Left kidney (tissue), 2 donors: ENCODE results near the gene PRKCA. TPM values are rescaled to one million over a fixed set of nuclear protein-coding genes. Genes with fewer than 3 reads are reported as not detected.
"Not testable (repeated sequence)": the region's sequence is repeated elsewhere in the genome, so short reads cannot be mapped to it uniquely, and the experiment has no call there.

Experiments
- DNase-seq: peaks from one replicate; pipeline ENCODE4 v3.0.0-alpha.2; 2013
- polyA plus RNA-seq: library from polyadenylated mRNA; unstranded; fragments of 120-200 nt; gene quantifications from one replicate; pipeline ENCODE4 v1.2.1, GENCODE V29; 2013; ENCODE audit not compliant: insufficient read length

The PRKCA gene
- polyA plus RNA-seq, 1 donor = 26.9 TPM

DNA sequence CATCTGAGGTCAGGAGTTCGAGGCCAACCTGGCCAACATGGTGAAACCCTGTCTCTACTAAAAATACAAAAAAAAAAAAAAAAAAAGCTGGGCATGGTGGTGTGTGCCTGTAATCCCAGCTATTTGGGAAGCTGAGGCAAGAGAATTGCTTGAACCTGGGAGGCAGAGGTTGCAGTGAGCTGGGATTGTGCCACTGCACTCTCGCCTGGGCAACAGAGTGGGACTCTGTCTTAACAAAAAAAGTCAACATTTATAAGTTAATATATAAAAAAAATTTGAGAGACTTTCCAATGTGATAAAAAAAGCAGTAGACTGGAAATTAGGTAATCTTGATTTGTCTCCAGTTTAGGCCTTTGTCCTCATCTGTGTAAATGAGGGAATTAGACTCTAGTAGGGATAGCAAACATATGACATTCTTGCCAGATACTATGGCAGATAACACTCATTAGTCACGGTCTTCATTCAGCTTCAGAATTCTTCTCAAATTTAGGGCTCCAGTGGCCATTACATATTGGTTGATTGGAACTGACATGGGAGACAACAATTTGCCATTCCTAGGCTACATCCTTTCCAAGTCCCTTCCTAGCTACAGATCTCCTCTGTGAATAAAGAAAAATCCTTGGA is 22.1 kb downstream of the PRKCA start:
- DNase-seq = not testable (repeated sequence)

DNA sequence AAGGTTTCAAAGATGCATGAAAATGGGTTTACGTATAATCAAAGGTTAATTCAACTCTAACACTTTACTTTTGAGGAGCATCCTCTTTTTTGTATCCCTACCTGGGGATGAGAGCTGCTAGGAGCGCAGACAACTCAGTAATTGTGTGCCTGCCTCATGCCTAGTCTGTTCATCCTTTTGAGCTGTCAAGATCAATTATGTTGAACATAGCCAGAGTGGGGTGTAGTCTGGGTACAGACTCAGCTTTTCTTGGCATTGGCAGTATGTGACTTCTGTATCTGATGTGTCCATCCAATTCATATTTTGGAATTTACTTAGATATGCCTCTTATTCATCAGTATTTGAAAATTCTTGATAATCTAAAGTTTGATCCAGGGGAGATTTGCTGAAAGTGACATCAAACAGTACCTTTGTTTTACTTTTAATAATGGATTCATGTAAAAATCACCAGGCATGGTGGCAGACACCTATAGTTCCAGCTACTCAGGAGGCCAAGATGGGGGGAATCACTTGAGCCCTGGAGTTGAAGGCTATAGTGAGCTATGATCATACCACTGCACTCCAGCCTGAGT is 24.1 kb downstream of the PRKCA start:
- no peak for DNase-seq

DNA sequence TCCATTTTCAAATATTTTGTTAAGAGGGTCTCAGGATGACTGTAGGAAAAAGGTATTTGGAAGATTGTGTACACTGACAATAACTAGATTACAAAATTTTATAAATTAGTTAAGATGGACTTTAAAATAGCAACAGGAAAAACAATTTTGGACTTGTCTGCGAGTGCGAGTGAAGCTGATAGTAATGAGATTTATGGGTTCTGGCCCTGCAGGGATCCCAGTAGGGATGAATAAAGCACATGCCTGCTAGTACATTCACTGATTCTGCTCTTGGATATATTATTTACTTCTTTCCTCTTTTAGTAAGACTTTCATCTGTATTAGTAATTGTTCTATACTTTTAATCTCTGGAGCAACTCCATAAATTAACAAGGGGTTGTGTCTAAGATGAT is 28.2 kb downstream of the PRKCA start:
- no peak for DNase-seq

DNA sequence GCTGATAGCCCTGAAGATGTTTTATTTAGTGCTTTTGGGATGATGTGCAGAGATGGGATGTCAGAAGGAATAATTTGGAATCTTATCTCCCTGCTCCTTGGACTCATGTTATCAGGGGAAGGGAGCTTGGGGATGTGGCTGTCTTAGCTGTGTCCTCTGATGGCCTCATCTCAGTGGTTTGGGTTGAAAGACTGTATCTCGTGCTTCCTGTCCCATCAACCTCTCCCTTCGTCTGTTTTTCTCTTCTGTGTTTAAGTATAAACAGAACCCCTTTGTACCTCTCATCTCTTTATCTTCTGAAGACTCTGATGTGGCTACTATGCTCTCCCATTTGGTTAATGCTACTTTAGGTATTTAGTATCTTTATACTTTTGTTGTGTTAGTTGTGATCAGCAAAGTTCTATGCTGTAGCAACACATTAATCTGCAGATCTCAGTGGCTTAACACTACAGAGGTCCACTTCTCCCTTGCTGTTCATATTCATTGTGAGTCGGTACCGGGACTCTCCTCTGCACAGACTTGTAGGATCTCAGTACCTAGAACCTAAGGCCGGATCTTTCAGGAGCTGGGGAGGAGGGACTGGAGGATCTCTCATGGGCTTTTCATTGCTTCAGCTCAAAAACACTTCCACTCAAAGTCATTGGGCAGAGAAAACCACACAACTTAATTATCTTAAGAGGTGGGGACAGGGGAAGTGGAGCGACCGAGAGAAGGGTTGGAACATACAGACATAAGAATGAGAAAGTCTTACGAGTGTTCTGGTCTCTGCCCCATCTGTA is 28.8 kb downstream of the PRKCA start:
- DNase-seq = no peak

DNA sequence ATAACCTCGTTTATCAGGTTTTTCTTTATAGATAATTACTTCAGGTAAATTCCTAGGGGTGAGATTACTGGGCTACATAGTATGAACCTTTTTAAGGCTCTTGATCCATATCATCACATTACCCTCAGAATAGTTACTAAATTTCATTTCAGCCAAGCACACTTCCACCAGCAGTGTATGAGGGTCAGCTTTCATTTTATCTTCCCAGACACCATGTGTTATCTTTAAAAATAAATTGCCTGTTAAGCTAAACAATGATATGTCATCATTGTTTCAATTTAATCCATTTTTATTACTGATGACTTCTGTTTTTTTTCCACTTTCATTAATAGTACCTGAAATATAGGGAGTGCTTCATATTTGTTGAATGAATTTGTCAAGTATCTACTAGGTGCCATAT is 33.4 kb downstream of the PRKCA start:
- no peak for DNase-seq

DNA sequence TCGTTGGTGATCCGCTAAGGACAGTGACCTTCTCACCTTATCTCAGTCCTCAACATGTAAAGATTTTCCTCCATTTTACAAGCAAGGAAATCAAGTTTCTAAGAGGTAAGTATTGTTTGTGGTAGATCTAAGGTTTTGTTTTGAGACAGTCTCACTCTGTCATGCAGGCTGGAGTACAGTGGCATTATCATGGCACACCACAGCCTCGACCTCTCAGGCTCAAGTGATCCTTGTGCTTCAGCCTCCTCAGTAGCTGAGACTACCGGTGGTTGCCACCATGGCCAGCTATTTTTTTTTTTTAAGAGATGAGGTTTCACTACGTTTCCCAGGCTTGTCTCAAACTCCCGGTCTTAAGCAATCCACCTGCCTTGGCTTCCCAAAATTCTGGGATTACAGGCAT is 34.9 kb downstream of the PRKCA start:
- no peak for DNase-seq

DNA sequence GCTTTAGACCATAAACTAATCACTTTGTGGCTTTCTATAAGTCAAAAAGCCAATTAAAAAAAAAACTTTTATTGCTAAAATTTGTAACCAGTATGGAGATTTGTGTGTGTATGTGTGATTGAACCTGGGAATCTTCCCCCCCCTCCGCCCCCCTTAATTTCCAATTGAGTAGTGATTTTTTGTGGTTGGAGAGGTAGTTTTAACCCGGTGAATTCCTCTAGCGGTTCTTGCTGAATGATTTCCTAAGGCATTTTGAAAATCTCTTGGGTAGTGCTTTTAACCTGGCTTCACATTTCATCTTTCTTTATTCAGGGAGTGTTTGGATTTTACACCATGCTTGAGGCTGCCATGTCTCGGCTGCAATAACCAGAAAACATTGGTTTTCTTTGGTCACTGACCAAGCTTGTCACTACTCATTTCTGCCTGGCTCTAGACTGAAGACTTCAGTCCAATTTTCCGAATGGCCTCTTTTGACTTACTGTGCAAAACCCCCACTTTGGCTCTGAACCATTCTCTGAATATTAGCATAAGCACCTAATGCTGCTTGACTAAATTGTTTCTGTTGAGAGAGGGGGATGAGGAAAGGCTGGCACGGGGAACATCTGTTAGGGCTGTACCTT is 35.6 kb downstream of the PRKCA start:
- no peak for DNase-seq

DNA sequence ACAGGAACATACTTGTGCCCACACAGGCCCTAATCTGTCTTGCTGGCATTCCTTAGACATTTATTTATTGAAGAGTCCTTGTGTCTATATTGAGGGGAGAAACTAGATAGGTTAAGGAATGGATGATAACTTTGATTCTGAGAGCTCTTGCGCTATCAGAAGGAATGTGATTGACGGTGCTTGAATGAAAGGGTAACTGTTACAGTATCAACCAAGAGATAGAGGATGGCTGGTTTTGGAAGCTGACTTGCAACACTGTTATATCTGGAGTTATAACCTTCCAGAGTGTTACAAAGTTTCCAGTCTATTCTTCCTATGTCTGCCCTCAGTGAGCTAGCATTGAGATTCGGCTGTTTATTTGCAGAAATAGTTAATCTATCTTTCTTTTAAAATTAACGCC is 36.5 kb downstream of the PRKCA start:
- no peak for DNase-seq

DNA sequence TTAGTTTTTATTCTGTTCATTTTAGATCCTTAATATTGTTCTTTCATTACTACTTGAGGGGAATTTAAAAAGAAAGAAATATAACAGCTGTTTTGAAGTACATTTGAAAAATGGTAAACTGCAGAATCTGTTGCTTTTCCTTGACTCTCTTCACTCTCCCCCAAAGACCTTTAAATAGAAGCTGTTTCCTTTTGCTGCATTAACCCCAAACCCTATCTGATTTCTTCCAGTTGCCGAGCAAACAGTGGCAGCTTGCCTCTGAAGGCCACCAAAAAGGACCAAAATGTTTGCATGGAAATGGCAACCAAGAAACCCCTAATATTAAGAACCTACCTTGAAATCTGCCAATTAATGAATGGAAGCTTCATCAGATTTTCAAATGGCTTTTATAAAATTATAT is 37.1 kb downstream of the PRKCA start:
- DNase-seq = no peak

DNA sequence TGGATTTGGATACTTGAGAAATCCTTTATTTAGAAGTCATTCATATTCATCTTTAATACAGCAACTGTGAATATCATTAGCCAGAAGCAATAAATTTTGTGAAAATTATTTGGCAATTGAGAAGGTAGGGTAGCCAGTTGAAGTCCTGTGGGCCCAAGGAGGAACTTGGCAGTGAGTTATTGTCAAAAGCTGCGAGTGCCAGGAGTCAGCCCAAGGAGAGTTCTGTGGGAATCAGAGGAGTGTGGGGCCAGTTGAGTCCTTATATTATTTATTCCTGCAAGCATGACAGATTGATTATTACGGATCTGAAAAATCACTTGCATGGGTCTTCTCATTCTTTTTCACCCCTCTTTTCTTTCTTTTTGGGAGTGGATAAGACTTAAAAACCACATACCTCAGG is 38.3 kb downstream of the PRKCA start:
- DNase-seq = no peak

DNA sequence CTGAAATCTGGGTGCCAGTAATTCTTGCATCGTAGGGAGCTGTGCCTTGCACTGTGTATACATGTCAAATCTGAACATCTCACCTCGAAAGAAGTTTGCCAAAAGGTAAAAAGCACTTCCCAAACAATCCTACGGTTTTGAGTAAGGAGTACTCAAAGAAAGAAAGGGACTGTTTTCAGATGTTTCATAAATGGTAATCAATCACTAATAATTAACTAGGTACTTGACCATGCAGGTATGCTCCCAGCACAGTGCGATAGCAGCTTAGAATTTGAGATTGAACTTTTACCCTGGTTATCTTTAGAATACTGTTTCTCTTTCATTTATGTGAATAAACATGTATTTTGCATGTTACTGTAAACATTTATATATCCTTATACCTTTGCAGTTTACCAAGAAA is 39.0 kb downstream of the PRKCA start:
- DNase-seq = no peak

DNA sequence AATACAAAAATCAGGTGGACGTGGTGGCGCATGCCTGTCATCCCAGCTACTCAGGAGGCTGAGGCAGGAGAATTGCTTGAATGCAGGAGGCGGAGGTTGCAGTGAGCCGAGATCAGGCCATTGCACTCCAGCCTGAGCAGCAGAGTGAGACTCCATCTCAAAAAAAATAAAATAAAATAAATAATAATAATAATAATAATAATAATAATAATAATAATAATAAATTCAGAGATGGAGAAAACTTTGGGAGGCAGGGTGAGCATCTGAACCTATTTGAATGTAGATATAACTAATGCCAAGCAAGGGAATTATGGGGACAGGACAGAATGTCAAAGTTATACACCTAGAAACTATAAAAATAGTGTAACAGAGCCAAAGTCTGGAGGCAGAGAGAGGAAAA is 39.9 kb downstream of the PRKCA start:
- DNase-seq = not testable (repeated sequence)

DNA sequence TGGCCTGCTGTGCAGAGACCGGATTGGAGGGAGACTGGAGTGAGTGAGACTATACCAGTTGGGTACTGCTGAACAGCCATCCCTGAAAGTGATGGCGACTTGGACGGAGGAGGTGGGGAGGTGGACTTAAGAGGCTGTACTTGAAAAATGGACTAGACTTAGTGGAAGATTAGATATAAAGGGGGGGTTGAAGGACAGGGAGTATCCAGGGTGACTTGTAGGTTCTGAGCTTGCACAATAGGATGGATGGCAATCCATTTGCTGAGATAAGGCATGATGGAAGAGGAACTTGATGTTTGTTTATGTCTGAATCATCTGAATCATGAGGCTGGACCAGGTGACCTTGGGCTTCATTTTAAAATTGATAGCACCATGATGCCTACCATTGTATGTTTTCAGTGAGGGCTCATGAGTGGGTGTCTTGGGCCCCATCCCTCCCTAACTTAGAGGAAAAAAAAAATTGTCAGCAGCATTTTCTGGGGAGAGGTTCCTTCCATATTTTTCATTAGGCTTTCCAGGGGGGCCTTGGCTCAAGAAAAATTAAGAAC is 41.2 kb downstream of the PRKCA start:
- DNase-seq = no peak

DNA sequence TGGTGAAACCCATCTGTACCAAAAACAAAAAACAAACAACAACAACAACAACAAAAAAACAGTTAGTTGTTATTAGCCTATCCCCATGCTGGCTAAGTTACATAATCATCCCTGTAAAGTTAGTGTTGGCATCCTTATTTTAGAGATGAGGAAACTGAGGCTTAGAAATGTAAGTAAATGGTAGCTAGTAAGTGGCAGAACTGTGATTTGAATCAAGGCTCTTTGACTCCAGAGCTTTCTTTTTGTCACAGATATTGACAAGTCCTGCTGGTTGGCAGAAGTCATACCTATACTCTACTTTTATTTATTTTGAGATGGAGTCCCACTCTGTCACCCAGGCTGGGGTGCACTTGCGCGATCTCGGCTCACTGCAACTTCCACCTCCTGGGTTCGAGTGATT is 42.1 kb downstream of the PRKCA start:
- no peak for DNase-seq

DNA sequence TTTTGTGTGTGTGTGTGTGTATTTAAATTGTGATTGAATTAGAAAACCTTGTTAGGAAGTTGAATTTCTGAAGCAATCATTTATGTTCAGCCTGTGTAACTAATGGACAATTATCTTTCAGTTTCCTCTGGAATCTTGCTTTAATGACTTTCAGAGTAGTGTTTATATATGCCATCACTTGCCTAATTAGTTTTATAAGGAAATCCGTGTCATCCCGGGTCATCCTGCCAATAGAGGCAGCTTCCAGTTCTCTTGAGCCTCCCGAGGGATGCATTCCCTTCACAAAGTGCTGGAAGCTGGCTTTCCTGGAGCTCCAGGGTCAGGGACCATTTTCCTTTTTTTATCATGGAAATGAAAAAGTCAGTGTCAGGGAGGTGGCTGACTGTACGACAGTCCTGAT is 42.9 kb downstream of the PRKCA start:
- DNase-seq = no peak

DNA sequence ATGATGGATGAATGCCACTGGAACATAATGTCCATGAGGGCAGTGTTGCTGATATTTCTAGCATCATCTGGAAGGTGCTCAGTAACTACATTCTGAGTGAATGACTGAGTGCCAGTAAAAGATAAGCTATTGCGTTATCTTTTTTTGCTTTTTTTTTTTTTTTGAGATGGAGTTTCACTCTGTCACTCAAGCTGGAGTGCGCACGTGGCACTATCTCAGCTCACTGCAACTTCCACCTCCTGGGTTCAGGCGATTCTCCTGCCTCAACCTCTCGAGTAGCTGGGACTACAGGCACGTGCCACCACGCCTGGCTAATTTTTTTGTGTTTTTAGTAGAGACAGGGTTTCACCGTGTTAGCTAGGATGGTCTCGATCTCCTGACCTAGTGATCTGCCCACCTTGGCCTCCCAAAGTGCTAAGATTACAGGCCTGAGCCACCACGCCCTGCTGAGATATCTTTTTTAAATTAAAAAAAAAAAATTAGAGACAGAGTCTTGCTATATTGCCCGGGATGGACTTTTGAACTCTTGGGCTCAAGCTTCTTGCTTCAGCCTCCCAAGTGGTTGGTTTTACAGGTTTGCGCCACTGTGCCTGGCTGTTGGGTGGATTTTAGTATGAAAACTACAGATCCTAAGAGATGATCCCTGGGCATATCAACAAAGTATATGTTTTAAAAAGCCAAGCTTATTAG is 43.7 kb downstream of the PRKCA start:
- not testable (repeated sequence) for DNase-seq

DNA sequence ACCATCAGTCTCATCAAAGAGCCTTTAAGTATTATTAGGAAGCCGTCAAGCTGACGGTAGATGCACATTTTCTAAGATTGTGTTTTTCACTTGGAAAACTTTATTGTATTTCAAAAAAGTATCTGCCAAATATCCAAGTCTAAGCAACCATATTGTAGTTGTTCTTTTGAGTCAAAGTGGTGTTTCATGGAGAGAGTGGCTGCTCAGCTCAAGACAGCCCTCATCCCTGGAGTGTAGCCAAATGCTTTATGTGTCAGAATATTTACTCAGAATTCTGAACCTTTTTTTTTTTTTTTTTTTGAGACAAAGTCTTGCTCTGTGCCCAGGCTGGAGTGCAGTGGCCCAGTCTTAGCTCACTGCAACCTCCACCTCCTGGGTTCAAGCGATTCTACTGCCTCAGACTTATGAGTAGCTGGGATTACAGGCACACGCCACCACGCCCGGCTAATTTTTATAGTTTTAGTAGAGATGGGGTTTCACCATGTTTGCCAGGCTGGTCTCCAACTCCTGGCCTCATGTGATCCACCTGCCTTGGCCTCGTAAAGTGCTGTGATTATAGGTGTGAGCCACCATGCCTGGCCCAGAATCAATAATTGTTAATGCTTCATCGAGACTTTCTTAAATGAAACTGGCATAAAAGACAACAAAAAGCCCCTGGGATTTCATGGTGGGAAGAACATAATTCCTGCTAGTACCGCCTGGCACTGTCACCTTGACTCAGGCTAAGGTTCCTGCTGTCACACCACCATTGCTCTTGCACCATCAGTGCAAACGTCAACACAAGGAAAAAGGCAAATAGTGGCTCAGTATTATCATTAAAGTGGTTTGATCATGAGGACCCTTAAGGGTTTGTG is 45.5 kb downstream of the PRKCA start:
- DNase-seq = no peak

DNA sequence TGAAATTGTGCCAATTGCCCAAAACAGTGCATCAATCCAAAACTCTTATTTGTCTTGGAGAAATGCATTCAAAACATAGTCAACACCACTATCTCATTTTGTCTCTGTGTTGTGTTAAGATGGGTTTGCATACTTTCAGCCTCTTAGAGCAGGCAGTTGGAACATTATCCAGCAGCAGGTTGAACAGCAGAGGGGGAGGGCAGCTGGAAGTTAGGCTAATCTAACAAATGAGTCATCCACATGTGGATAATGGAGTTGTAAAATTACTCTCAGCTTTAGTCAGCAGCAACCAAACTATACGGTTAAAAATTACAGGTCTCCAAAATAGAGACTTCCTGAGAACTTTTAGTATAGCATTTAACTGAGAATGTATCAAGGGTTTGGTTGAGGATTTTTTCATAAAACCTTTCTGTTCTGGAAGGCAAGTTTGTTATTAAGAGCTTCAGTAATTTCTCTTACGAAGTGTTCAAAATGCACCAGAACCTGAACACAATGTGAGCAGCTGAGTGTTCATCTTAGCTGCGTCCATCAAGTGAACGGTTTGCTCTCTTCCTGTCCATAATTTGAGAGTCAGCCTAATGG is 46.3 kb downstream of the PRKCA start:
- no peak for DNase-seq

DNA sequence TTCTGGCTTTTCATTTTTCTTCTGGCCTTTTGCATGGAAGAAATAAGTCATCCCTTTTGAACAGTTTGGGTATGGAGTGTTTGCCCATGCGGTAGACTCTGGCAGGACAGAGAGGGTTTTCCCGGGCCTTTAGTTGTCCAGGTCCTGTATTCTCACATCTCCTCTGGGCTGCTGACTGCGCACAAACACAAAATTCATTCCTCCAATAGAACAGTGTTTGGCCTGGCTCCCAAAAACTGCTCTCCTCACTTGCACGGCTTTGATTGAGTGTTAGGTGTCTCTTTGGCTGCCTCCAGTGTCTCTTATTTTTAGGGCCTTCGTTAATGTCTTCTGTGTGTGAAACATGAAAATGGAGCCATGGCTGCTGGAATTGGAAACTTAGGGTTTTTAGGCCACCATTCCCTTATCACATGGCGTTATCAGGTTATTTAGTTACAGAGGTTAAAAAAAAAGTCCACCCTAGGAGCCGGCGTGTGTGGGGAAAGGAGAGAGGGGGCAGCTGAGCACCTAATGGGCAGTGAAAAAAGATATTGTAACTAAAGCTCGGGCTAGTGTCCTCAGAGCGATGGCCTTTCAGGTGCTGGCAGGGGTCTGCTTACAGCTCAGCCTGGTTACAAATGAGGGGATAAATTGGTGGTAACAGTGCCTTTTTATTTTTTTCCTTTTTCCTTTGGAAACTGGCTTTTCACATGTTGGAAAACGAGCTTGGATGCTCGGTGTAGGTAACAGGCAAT is 47.3 kb downstream of the PRKCA start:
- DNase-seq = no peak

DNA sequence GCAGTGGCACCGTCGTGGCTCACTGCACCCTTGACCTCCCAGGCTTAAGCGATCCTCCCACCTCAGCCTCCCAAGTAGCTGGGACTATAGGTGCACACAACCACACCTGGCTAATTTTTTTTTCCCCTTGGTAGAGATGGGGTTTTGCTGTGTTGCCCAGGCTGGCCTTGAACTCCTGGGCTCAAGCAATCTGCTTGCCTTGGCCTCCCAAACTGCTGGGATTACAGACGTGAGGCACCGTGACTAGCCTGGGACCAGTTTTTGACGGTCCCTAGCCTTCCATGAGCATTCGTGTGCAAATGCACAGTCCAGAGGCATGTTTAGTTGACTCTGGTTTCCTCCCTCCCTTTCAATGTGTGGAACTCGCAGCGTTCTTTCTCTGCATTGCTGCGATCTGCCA is 48.2 kb downstream of the PRKCA start:
- DNase-seq = not testable (repeated sequence)
